DMS114 treated with DMSO at 0.1 percent for 48 hours (cell line): Measurements from ENCODE around the gene KLHL35.
"Not testable (repeated sequence)": the region's sequence is repeated elsewhere in the genome, so short reads cannot be mapped to it uniquely, and the experiment has no call there.

Experiments
- DNase-seq: peaks from one replicate; lab custom pipeline; 2025; ENCODE audit not compliant: unreplicated experiment; lab: John Stamatoyannopoulos, UW

Gene KLHL35

DNA sequence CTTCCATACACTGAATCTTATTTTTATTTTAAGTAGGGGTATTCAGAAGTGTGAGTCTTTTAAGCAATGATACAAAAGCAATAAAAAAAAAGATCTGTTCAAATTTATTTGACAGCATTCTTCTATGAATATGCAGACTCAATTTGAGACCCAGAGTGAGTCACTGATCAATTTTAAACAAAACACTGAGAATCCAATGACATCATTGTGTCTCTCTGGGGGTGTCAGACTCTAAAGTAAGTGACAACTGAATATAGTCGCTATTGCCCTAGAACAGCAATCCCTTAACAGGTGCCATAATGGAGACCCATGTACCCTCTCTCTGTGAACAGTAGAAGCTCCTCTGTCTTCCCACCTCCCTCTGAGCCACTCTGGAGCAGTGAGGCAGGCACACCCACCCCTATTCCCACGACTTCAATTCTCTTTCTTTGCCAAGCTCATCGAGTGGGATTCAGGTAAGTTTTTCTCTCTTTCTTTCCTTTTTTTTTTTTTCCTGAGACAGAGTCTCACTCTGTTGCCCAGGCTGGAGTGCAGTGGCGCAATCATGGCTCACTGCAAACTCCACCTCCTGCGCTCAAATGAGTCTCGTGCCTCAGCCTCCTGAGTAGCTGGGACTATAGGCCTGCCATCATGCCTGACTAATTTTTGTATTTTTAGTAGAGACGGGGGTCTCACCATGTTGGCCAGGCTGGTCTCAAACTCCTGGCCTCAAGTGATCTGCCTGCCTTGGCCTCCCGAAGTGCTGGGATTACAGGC, 38.7 kb downstream of the KLHL35 start:
- no peak for DNase-seq

DNA sequence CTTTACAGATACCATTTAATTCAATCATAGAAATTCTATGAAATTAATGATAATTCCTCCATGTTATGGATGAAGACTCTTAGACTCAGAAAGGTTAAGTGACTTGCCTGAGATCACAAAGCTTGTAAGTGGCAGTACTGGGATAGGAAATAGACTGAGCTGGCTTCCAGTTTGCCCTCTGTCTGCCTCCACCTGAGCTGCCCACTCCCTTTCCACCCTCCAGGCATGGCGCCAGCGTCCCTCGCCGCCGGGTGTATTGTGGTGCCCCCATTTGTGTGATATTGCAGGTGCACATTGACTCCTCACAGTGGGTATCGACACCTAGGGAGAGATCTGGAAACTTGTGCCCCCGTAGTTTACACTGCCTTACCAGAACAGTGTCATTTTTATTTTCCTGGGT, 43.1 kb downstream of the KLHL35 start:
- no peak for DNase-seq

DNA sequence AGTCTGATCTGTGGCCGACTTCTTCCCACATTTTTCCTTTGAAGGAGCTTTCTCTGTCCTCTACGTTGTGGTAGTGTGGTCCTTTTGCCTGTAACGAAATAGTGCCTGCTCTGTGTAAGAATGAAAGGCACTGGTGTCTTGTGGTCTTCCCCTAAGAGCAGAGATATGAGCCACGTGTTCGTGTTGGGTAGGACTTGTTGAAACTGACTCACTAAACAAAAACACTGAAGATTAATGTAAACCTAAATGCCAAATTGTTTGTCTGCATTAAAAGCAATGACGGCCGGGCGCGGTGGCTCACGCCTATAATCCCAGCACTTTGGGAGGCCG, 43.8 kb downstream of the KLHL35 start:
- no peak for DNase-seq

DNA sequence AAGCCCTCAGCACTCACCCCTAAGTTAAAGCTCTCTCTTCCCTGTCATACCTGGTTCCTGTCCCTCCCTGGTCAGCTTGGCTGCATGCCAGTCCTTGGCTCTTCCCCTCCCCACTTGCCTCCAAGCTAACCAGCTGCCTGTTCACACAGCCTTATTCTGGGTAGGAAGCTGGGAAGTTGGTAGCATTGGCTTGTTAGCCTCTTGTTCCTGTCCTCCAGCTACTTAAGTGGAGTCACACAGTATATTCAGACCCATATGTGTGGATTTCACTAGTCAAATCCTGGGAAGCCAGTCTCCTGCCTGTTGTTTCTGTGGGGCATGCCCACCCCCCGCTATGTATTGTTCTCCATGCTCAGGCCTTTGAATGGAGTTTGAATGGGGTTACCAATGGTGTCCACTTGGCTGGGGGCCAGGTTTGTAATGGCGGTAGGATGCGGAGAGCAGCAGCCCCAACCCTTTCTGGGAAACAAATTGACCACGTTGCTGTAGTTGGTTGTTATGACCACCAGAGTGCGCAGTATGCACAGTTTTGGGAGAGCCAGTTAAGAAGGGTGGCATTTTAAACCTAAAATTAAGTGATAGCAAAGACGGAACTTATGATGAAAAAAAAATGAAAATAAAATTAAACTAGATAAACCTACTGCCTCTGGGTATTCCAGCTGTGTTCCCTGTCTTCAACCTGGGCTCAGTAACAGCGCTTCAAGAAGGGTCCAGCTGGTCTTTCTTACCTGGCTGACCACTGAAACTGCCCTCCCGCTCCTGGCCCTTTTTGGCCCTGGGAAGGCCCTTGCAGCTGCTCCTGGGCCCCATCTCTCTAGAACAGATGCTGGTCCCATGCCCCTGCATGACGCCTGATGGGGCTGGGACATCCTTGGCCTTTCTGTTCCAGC, 44.4 kb downstream of the KLHL35 start:
- peak; percentile 60 for DNase-seq

DNA sequence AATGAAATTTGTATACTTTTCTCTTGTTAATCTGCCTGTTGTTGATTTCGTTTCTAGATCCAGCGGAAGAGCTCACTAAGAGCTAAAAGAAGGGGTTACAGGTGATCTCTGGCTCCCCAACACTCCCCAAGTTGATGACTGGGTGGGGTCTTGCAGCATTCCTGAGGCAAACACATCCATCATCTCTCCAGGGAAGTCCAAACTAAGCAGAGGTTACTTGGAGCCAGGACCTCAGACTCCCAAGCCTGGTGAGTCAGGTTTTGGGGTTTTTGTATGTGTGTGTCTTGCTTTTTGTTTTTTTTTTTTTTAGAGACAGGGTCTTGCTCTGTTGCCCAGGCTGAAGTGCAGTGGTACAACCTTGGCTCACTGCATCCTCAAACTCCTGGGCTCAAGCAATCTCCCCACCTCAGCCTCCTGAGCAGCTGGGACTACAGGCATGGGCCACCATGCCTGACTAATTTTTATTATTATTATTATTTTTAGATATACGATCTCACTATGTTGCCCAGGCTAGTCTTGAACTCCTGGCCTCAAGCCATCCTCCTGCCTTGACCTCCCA, 45.2 kb downstream of the KLHL35 start:
- DNase-seq: no peak

DNA sequence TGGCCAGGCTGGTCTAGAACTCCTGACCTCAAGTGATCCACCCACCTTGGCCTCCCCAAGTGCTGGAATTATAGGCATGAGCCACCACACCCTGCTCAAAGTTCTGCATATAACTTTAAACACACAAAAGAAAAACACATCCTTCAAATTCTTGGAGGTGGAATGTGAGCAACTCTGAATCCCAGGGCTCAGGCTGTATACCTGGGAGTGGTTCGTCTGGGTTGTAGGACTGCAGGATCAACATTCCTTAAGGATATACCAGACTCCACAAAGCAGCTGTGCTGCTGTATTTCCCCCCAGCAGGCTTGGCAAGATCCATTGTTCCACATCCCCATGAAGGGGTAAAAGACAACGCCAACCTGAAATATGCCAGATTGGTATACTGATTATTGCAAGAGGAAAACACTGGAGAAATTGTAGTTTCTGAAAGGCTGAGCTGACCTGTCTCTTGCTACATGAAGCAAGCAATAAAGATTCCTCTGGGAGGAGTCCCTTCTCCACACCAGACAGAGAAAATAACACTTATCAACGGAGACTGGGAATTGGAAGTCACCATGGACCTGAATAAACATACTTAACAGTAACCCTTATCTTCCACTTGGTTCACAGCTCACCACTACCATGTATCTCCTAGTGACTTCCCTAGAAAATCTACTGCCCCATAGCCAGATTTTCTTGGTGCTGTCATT, 45.9 kb downstream of the KLHL35 start:
- DNase-seq: no peak

DNA sequence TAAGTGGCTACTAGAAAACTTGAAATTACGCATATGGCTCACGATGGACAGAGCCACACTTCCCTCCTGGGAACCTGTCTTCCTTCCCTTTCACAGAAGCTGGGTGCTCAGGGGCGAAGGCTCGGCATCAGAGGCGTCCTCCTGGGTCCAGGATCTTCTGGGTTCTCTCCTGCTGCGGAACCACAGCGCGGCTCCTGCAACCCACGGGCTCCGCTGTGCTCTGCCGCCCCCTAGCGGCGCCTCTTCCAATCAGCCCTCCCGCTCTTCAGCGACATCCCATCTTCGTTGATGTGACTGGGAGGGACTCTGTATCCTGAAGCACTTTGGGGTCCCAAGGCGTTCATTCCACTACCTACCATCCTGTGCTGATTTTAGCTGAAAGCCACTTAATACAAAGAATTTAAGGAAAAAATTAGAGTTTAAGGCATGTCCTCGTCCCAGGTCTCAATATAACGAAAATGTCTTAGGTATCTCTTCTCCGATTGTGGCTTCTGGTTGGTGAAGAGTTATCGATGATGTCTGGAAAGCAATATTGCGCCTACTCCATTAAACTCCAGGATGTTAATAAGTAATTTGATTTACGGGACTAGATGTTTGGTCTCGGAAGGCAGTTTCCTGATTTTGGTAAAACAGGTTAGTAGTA, 48.4 kb downstream of the KLHL35 start:
- peak; percentile 30 for DNase-seq

DNA sequence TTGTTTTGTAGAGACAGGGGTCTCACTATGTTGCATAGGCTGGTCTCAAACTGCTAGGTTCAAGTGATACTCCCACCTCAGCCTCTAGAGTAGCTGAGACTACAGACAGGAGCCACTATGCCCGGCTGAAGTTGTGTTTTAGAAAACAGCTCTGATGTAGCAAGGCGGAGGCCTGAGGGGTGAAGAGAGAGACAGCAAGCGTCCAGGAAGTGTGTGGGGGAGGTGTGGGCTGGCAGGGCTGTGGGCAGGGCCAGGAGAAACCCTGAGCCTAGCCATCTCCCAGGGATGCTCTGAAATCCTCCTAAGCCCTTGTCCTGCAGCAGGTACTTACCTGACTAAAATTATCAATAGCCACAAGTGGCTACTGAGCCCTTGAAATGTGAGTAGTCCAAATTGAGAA, 49.8 kb downstream of the KLHL35 start:
- no peak for DNase-seq

DNA sequence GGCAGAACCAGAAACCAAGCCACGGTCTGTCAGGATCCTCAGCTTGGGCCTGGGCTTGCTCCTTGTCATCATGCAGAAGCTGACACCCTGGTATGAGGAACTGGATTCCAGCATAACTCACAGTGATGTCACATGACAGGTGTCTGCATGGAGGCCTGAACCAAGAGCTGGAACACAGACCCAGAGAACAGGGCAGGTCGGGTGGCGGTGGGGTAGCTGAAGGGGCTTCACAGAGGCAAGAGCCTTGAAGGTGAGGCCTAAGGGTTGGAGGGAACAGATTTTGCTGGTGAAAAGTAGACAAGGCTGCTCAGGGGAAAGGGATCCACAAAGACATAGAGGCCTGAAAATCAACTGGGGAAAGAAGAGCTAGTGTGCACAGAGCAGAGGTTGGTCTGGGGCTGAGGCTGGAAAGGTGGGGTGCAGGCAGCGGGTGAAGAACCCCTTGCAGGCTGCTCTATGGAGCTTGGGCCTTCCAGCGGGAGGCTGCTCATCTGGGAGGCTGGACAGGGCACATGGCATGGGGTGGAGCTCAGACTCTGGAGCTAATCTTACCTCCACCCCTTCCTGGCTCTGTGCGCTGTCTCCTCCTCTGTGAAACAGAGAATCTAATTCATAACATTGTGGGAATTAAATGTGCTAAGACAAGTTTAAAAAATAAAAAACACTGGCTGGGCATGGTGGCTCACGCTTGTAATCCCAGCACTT, 52.1 kb downstream of the KLHL35 start:
- no peak for DNase-seq

DNA sequence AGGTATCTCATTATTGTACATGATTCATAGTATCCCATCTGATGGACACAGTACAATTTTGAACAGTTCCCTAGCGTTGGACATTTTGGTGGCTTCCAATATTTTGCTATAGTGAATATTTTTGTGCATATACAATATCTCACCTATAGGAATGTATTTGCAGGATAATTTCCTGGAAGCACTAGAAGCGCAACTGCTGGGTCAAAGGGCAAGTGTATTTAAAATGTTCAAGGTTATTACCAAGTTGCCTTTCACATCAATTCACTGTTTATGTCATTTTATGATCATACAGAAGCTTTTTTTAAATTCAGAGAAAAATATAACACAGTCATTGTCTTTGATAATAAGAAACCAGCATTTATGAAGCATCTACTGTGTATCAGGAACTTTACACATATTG, 52.8 kb downstream of the KLHL35 start:
- no peak for DNase-seq

DNA sequence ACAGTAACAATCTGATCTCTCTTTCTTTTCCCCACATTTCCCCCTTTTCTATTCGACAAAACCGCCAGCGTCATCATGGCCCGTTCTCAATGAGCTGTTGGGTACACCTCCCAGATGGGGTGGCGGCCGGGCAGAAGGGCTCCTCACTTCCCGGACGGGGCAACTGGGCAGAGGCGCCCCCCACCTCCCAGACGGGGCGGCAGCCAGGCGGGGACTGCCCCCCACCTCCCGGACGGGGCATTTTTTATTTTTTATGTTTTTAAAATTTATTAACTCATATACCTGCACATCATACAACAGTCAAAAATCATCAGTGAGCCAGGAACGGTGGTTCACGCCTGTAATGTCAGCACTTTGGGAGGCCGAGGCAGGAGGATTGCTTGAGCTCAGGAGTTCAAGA, 54.2 kb downstream of the KLHL35 start:
- DNase-seq: not testable (repeated sequence)

DNA sequence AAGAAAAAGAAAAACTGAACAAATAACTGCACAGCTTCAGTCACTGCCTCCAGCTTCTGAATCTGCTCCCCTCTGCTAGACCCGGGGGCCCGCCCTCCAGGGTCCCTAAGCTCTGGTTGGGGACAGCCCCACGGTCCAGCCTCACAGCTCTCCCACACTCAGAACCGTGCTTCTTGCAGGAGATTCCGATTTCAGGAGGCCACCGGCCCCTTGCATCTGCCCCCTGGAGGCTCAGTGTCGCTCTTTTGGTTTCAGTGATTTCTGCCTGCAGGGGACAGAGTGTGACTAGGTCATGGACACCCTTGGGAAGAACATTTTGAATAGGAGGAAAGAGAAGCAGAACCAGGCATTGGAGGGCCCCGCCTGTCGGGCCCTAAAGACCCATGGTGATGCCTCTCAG, 56.8 kb downstream of the KLHL35 start:
- no peak for DNase-seq

DNA sequence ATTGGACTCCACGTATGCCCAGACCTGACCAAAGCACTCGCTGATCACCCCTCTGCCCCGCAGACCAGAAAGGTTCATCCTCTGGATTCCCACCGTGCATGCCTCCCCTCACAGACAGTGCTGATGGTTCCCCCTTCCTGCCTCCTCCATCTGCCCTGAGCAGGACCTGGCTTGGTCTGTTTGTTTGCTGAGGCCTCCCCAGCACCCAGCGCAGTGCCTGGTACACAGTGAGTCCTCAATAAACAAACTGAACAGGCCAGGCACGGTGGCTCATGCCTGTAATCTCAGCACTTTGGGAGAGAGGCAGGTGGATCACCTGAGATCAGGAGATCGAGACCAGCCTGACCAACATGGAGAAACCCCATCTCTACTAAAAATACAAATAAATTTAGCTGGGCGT, 57.4 kb downstream of the KLHL35 start:
- no peak for DNase-seq

DNA sequence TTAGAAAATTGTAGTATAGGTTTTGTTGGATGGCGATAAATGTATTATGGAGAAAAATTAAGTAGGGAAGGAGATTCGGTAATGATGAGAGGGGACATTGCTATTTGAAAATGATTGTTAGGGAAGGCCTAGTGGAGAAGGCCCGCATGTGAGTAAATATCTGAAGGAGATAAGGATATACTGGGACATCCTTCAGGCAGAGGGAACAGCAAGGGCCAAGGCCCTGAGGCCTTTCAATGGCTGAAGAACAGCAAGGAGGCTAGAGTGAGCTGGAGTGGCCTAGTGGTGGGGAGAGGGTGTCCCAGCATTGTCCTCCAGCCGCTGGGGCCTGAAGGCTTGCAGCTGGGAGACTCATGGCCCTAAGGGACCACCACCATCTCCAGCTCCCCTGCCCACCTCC, 58.4 kb downstream of the KLHL35 start:
- DNase-seq: no peak

DNA sequence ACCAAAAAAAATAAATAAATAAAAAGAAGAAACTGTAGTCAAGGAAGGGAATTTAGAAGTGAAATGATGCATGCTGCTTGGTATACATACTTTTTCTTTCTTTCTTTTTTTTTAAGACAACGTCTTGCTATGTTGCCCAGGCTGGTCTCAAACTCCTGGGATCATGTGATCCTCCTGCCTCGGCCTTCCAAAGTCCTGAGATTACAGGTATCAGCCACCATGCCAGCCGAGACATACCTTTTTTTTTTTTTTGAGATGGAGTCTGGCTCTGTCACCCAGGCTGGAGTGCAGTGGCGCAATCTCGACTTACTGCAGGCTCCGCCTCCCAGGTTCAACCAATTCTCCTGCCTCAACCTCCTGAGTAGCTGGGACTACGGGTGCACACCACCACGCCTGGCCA, 59.8 kb downstream of the KLHL35 start:
- no peak for DNase-seq
